Erythroblast (primary cell): ENCODE results near the gene SH3TC2.

Experiments used
- GATA1 ChIP-seq: IDR thresholded peaks from 2 replicates; pipeline ENCODE4 v1.6.1; 2011; ENCODE audit warnings: low read depth, mild to moderate bottlenecking, control low read depth, low read length, moderate library complexity
- POLR2A ChIP-seq: IDR thresholded peaks from 2 replicates; pipeline ENCODE4 v1.6.1; 2011; ENCODE audit warnings: mild to moderate bottlenecking, low read length

DNA sequence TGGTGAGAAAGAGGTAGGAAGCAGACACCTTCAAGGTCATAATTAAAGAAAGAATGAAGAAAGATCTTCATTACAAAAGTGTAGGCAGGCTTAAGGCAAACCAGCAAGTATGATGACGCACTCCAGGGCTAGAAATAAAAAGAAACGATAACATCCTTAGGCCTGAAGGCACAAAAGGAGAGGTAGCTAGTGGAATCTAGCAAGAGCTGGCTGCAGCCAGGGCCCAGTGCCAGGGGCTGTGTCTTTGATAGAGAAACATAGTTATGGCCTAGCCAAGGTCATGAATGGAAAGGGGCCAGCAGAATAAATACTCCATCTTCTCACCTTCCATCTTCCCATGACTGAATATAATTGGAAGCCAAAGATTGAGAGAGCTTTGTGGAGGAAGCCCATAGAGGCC lies 6.8 kb upstream of the SH3TC2 start:
- TF ChIP-seq POLR2A, result no peak
- no peak for TF ChIP-seq GATA1
